Measurements from ENCODE around the gene ORM1. TPM values are rescaled to one million over a fixed set of nuclear protein-coding genes. Genes with fewer than 3 reads are reported as not detected.

Gene ORM1
- total and polyA plus RNA-seq, 2 of the 8 experiments (the other 6 are each of a cell fraction or from before 2014, with no cell fraction given) = 0.32 TPM; not detected in 1

- no peak overlapping the region for H2AFZ ChIP-seq (ENCODE audit: low read length)
- no peaks in the 10 kb centered on the region for H3K79me1 ChIP-seq (ENCODE audit: low read depth, low read length)
- H4K20me1 ChIP-seq (replicated peaks in 1 of 2; ENCODE audit: control insufficient read depth in 1 of 2, insufficient read depth in 2 of 2, low read length in 2 of 2) = no peaks in the 10 kb centered on the region
- ChIA-PET POLR2A (ENCODE audit: partially characterized antibody) (no interaction called here), CTCF (ENCODE audit: partially characterized antibody) (interaction anchor here (0.9 to 1.3 kb wide), 2 partner anchors 9 to 154 kb away, joined by 4 read pairs; partner anchors contain the start of gene COL27A1)
- TF ChIP-seq YY1 (IDR thresholded peaks at IDR 0.05; ENCODE audit: low read depth, low read length) = no peak
- no peak for TF ChIP-seq TBP (IDR thresholded peaks at IDR 0.05; ENCODE audit: low read depth, low read length)
- no peak for TF ChIP-seq ZNF274 (IDR thresholded peaks at IDR 0.05; ENCODE audit: borderline replicate concordance, extremely low read depth, low read length)
- TF ChIP-seq NANOG (IDR thresholded peaks at IDR 0.05; ENCODE audit: insufficient read depth, low read depth, low read length, poor library complexity, severe bottlenecking) = no peak
- no peak for TF ChIP-seq CTBP2 (IDR thresholded peaks at IDR 0.05; ENCODE audit: borderline replicate concordance, insufficient read depth, insufficient read length, low read length)
- no peak for TF ChIP-seq POLR2AphosphoS5 (IDR thresholded peaks at IDR 0.05; ENCODE audit: low read depth, low read length)
- H4K5ac ChIP-seq (ENCODE audit: insufficient read length, low read depth, low read length) = no peak overlapping the region
- H4K91ac ChIP-seq (replicated peaks; ENCODE audit: insufficient read length, low read length) = no peak overlapping the region
- FAIRE-seq (no peak), DNase-seq (ENCODE audit: low read depth in 1 of 2, low spot score in 2 of 2) (peak in 1 of 2 experiments; percentile 20)
- no peak overlapping the region for H3K27ac ChIP-seq (ENCODE audit: low read depth, low read length)
- H2BK120ac ChIP-seq (replicated peaks; ENCODE audit: low read depth, low read length) = no peak overlapping the region
- no peaks in the 10 kb centered on the region for H3K9me3 ChIP-seq (ENCODE audit: insufficient read depth in 2 of 2, low read depth in 1 of 2, low read length in 1 of 2)
- H3K4me3 ChIP-seq (ENCODE audit: extremely low read depth in 1 of 4, insufficient read depth in 2 of 4, low read depth in 3 of 4, low read length in 4 of 4) = no peak overlapping the region
- H2BK5ac ChIP-seq (ENCODE audit: low read depth, low read length) = no peak overlapping the region
- H3K36me3 ChIP-seq (ENCODE audit: control insufficient read depth in 2 of 4, insufficient read depth in 4 of 4, low read length in 3 of 4) = no peaks in the 10 kb centered on the region; a peak in 2 of 8 replicates
- no peak overlapping the region for H3K56ac ChIP-seq (replicated peaks; ENCODE audit: insufficient read length, low read depth, low read length)
- no peak overlapping the region for H4K8ac ChIP-seq (ENCODE audit: extremely low read depth, insufficient read depth, low read length)
- H3K18ac ChIP-seq (ENCODE audit: extremely low read depth, low read length) = no peak overlapping the region
- no peak overlapping the region for H3K14ac ChIP-seq (ENCODE audit: insufficient read length)
- no peaks in the 10 kb centered on the region; a peak in 2 of 7 replicates for H3K4me1 ChIP-seq (replicated peaks in 1 of 4; ENCODE audit: control insufficient read depth in 3 of 4, insufficient read depth in 4 of 4, low read length in 3 of 4)
- H3K4me2 ChIP-seq (ENCODE audit: insufficient read depth in 1 of 2, low read depth in 2 of 2, low read length in 2 of 2) = no peak overlapping the region
- no peaks in the 10 kb centered on the region for H3K23me2 ChIP-seq (ENCODE audit: low read depth, low read length)
- 90% methylated on average over 9 of the region's 13 CpGs; no CpG with 5 or more reads in 1 of the 2 experiments for WGBS, 2 experiments (ENCODE audit: extremely low coverage in 1 of 2, insufficient coverage in 1 of 2, insufficient read length in 1 of 2, insufficient replicate concordance in 2 of 2, low coverage in 1 of 2, low lambda C conversion rate in 2 of 2, missing lambda C conversion rate in 1 of 2)
- H3K79me2 ChIP-seq (ENCODE audit: control insufficient read depth in 1 of 2, insufficient read depth in 2 of 2, low read length in 2 of 2) = no peaks in the 10 kb centered on the region
- no peaks in the 10 kb centered on the region for H3K27me3 ChIP-seq (replicated peaks in 1 of 4; ENCODE audit: control insufficient read depth in 3 of 4, extremely low read depth in 1 of 4, insufficient read depth in 3 of 4, low read length in 3 of 4)
- no peak overlapping the region for H3K23ac ChIP-seq (ENCODE audit: insufficient read length)
- H2AK5ac ChIP-seq (ENCODE audit: low read depth, low read length) = no peak overlapping the region
- H3K4ac ChIP-seq (replicated peaks; ENCODE audit: insufficient read length, low read depth, low read length) = no peak overlapping the region
- no peak overlapping the region for H2BK12ac ChIP-seq (ENCODE audit: low read depth, low read length)
- no peak overlapping the region for H2BK20ac ChIP-seq (ENCODE audit: low read length)
- H3K9ac ChIP-seq (replicated peaks in 1 of 4; ENCODE audit: extremely low read depth in 1 of 4, low read depth in 3 of 4, low read length in 3 of 4) = no peak overlapping the region
- H2BK15ac ChIP-seq (ENCODE audit: low read length) = no peak overlapping the region
These were observed 13.8 kb upstream of the ORM1 start for GRCh38 chr9:114309096-114309495.

All from H1 (cell line).